RWPE1 (cell line): ENCODE measurements around the gene DRD5.

Experiments used
- CTCF ChIA-PET: fragments of 350-600 bp; sonication (Branson Sonifier 250); formaldehyde crosslinking; extraction: SDS; loops from one replicate; lab custom pipeline; 2021; lab: Yijun Ruan, JAX
- POLR2A ChIA-PET: fragments of 400-600 bp; formaldehyde crosslinking; extraction: SDS; loops from one replicate; lab custom pipeline; 2020; ENCODE audit warnings: antibody characterized with exemption; ENCODE audit not compliant: low non-redundant PET; lab: Yijun Ruan, JAX
- DNase-seq: peaks from one replicate; pipeline ENCODE4 v3.0.0; 2012; ENCODE audit warnings: low spot score
- H3K27ac ChIP-seq: fragments of 450-650 bp; 2 replicates; pipeline ENCODE4 v1.5.1; 2017
- TF ChIP-seq, protein P1 (sequence below): fragments of 450-650 bp; conservative IDR thresholded peaks from 2 replicates; pipeline ENCODE4 v1.5.1; 2017; ENCODE audit warnings: low read depth, mild to moderate bottlenecking

The DRD5 gene

DNA sequence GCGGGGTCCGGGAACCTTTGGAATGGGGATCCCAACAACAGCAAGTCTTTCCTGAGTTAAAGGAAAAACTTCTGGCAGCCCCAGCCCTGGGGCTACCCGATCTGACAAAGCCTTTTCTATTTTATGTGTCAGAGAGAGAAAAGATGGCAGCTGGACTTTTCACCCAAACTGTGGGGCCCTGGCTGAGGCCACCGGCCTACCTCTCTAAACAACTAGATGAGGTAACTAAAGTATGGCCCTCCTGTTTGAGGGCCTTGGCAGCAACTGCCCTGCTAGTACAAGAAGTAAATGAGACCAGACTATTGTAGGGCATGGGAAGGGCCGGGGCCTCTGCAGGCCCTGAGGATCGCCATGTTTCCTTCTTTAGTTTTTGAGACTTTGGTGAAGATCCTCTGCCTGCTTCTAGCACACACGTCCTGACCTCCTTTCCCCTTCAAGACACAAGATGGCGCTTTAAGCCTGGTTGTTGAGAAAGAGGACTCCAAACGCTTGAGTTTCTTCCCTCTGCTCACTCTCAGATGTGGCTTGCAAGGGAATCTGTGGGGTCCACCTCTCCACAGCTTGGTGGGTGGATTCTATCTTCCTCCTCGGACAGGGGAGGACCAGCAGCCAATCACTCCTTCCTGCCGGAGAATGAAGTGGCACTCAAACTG is 18.5 kb upstream of the DRD5 start:
- TF ChIP-seq, protein P1, sequence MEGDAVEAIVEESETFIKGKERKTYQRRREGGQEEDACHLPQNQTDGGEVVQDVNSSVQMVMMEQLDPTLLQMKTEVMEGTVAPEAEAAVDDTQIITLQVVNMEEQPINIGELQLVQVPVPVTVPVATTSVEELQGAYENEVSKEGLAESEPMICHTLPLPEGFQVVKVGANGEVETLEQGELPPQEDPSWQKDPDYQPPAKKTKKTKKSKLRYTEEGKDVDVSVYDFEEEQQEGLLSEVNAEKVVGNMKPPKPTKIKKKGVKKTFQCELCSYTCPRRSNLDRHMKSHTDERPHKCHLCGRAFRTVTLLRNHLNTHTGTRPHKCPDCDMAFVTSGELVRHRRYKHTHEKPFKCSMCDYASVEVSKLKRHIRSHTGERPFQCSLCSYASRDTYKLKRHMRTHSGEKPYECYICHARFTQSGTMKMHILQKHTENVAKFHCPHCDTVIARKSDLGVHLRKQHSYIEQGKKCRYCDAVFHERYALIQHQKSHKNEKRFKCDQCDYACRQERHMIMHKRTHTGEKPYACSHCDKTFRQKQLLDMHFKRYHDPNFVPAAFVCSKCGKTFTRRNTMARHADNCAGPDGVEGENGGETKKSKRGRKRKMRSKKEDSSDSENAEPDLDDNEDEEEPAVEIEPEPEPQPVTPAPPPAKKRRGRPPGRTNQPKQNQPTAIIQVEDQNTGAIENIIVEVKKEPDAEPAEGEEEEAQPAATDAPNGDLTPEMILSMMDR = peak; percentile 67
- peak; percentile 43 for DNase-seq
- no peak overlapping the region for H3K27ac ChIP-seq
- ChIA-PET CTCF (interaction anchor here (0.5 to 1.1 kb wide), 4 partner anchors 167 to 642 kb away, joined by 3 read pairs; partner anchors contain the start of gene SLC2A9), POLR2A (no interaction called here)

DNA sequence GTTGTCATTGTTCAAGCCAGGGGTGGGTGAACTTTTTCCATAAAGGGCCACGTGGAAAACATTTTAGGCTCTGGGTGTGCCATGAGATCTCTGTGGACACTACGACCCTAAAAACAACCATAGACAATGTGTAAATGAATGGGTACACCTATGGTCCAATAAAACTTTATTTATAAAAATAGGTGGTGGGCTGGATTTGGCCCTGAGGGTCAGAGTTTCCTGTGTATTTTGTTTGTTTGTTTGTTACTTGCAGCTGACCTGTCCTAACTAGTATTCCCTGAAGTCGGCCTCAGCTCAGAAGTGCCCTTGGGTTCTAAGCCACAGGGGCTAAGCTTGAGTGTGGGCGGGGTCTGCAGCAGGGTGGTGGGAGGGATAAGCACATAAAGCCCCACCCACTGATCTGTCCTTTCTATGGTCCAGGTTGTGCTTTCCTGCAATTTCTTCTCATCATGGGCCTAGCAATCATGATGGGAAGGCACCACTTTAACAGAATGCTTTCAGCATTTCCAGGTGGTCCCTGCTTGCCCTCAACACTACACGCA is 17.2 kb upstream of the DRD5 start:
- TF ChIP-seq, protein P1 = no peak
- POLR2A ChIA-PET = no interaction called here
- H3K27ac ChIP-seq = no peak overlapping the region
- CTCF ChIA-PET = interaction anchor here (1.1 kb wide), 1 partner anchor 300 kb away, joined by 3 read pairs; no protein-coding TSS in a partner anchor
- DNase-seq = no peak

- TF ChIP-seq, protein P1 = no peak
Measured at GRCh38 chr4:9765091-9765490, 16.3 kb upstream of the DRD5 start.

DNA sequence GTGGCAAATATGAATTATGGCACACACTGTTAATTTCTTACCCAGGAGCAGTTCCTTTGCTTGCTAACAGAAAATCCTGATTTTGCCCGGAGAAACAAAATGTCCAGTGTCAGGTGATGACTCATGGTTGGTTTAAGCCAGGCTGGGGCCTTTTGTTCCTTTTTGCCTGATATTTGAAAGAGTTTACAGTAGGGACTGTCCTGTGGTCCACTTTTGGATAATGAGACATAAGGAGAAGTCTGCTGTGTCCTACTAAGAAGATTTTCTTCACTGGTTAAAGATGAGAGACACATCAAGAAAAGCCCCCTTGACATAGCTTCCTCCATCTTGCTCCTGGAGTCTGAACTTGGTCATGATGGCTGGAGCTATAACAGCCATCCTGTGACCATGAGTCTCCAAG is 12.1 kb upstream of the DRD5 start:
- H3K27ac ChIP-seq = no peak overlapping the region
- DNase-seq = no peak
- TF ChIP-seq, protein P1 = no peak
- POLR2A ChIA-PET = no interaction called here
- CTCF ChIA-PET = no interaction called here

More at GRCh38 chr4:9765091-9765490, 16.3 kb upstream of the DRD5 start:
- ChIA-PET CTCF (no interaction called here), POLR2A (no interaction called here)
- no peak for DNase-seq
- H3K27ac ChIP-seq = no peak overlapping the region

DNA sequence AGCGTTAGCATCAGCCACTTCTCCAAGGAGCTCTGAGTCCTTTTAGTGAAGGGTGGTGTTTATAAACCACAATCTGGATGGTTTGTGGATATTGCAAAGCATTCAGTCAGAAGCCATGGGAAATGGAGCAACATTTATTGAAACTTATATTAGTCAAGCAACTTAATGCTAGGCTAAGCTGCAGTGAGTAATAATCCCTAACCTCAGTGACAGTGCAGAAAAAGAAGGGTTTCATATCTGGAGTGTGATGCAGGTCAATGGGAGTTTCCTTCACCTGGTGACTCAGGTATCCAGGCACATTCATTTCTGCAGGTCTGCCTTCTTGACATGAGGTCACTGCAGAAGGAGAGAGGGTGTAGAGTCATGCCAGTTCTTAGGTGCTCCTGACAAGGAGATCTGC is 10.4 kb upstream of the DRD5 start:
- H3K27ac ChIP-seq = no peak overlapping the region
- DNase-seq = peak; percentile 22
- CTCF ChIA-PET = no interaction called here

GRCh38 chr4:9773471-9773870 is 8.0 kb upstream of the DRD5 start:
- no peak overlapping the region for H3K27ac ChIP-seq
- TF ChIP-seq, protein P1 = no peak
- ChIA-PET CTCF (no interaction called here), POLR2A (no interaction called here)
- DNase-seq = no peak

More for the DNA sequence above, 10.4 kb upstream of the DRD5 start:
- TF ChIP-seq, protein P1 = no peak
- POLR2A ChIA-PET = no interaction called here
